KG1 (cell line): ENCODE measurements around the gene TMEM215.
"Not testable (repeated sequence)": the region's sequence is repeated elsewhere in the genome, so short reads cannot be mapped to it uniquely, and the experiment has no call there.

Experiments used
- DNase-seq: peaks from one replicate; lab custom pipeline; 2025; lab: John Stamatoyannopoulos, UW

TMEM215 gene

GRCh38 chr9:32783168-32783891 is at the start of gene TMEM215:
Gene TMEM215 (plus strand): TSS chr9:32783540. CDS start chr9:32784184, 644 bp downstream.
- no peak for DNase-seq

- no peak for DNase-seq
Measured at GRCh38 chr9:32735476-32735875, 47.9 kb upstream of the TMEM215 start.

- DNase-seq, result no peak
Measured at GRCh38 chr9:32737378-32737777, 46.0 kb upstream of the TMEM215 start.

- DNase-seq, result no peak
Measured at GRCh38 chr9:32738501-32739172, 44.7 kb upstream of the TMEM215 start.

GRCh38 chr9:32741706-32742105 is 41.6 kb upstream of the TMEM215 start:
- no peak for DNase-seq

GRCh38 chr9:32742296-32742695 is 41.0 kb upstream of the TMEM215 start:
- no peak for DNase-seq

- no peak for DNase-seq
Measured at GRCh38 chr9:32748013-32748412, 35.3 kb upstream of the TMEM215 start.

- DNase-seq, result no peak
Measured at GRCh38 chr9:32755730-32756129, 27.6 kb upstream of the TMEM215 start.

- DNase-seq, result no peak
Measured at GRCh38 chr9:32764139-32764538, 19.2 kb upstream of the TMEM215 start.

GRCh38 chr9:32775283-32775682 is 8.1 kb upstream of the TMEM215 start:
- no peak for DNase-seq

GRCh38 chr9:32776201-32776600 is 7.1 kb upstream of the TMEM215 start:
- no peak for DNase-seq

- DNase-seq, result no peak
Measured at GRCh38 chr9:32782476-32783167, 718 bp upstream of the TMEM215 start.

- DNase-seq, result no peak
Measured at GRCh38 chr9:32787816-32788215, 4.5 kb downstream of the TMEM215 start.

- not testable (repeated sequence) for DNase-seq
Measured at GRCh38 chr9:32796015-32796414, 12.7 kb downstream of the TMEM215 start.

- DNase-seq, result no peak
Measured at GRCh38 chr9:32801530-32801929, 18.2 kb downstream of the TMEM215 start.

GRCh38 chr9:32807217-32807616 is 23.9 kb downstream of the TMEM215 start:
- no peak for DNase-seq

GRCh38 chr9:32811246-32811645 is 27.9 kb downstream of the TMEM215 start:
- no peak for DNase-seq

- no peak for DNase-seq
Measured at GRCh38 chr9:32820322-32820721, 37.0 kb downstream of the TMEM215 start.

GRCh38 chr9:32823101-32823500 is 39.8 kb downstream of the TMEM215 start:
- DNase-seq, result no peak

GRCh38 chr9:32823551-32823950 is 40.2 kb downstream of the TMEM215 start:
- no peak for DNase-seq

- no peak for DNase-seq
Measured at GRCh38 chr9:32825203-32825602, 41.9 kb downstream of the TMEM215 start.

- no peak for DNase-seq
Measured at GRCh38 chr9:32828861-32829260, 45.5 kb downstream of the TMEM215 start.

GRCh38 chr9:32832346-32832745 is 49.0 kb downstream of the TMEM215 start:
- no peak for DNase-seq
